ENCODE data around the gene GPD2. TPM values are rescaled to one million over a fixed set of nuclear protein-coding genes. Genes with fewer than 3 reads are reported as not detected.

The GPD2 gene
- polyA plus RNA-seq, 1 donor from 2014 or later, result 3.5 TPM

DNA sequence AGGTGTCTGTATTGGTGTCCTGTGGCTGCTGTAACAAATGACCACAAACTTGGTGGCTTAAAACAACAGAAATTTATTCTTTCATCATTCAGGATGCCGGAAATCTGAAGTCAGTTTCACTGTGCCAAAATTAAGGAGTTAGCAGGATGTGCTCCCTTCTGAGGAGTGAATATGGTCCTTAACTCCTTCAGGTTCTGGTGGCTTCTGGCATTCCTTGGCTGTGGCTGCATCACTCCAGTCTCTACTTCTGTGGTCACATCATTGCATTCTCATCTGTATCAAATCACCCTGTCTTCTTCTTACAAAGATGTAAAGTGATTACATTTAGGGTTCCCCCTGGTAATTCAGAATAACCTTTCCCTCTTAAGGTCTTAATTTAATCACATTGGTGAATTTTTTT is 12.6 kb downstream of the GPD2 start:
- H3K4me3 ChIP-seq (ENCODE audit: low read length), result no peak overlapping the region
- H3K79me2 ChIP-seq (replicated peaks; ENCODE audit: insufficient read depth, low read length), result no peaks in the 10 kb centered on the region
- H3F3A ChIP-seq (ENCODE audit: insufficient read depth, low read length, poor library complexity, severe bottlenecking), result no peaks in the 10 kb centered on the region
- TF ChIP-seq, protein P1, sequence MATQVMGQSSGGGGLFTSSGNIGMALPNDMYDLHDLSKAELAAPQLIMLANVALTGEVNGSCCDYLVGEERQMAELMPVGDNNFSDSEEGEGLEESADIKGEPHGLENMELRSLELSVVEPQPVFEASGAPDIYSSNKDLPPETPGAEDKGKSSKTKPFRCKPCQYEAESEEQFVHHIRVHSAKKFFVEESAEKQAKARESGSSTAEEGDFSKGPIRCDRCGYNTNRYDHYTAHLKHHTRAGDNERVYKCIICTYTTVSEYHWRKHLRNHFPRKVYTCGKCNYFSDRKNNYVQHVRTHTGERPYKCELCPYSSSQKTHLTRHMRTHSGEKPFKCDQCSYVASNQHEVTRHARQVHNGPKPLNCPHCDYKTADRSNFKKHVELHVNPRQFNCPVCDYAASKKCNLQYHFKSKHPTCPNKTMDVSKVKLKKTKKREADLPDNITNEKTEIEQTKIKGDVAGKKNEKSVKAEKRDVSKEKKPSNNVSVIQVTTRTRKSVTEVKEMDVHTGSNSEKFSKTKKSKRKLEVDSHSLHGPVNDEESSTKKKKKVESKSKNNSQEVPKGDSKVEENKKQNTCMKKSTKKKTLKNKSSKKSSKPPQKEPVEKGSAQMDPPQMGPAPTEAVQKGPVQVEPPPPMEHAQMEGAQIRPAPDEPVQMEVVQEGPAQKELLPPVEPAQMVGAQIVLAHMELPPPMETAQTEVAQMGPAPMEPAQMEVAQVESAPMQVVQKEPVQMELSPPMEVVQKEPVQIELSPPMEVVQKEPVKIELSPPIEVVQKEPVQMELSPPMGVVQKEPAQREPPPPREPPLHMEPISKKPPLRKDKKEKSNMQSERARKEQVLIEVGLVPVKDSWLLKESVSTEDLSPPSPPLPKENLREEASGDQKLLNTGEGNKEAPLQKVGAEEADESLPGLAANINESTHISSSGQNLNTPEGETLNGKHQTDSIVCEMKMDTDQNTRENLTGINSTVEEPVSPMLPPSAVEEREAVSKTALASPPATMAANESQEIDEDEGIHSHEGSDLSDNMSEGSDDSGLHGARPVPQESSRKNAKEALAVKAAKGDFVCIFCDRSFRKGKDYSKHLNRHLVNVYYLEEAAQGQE (IDR thresholded peaks at IDR 0.05; ENCODE audit: borderline replicate concordance), result no peak
- TF ChIP-seq, protein P2, sequence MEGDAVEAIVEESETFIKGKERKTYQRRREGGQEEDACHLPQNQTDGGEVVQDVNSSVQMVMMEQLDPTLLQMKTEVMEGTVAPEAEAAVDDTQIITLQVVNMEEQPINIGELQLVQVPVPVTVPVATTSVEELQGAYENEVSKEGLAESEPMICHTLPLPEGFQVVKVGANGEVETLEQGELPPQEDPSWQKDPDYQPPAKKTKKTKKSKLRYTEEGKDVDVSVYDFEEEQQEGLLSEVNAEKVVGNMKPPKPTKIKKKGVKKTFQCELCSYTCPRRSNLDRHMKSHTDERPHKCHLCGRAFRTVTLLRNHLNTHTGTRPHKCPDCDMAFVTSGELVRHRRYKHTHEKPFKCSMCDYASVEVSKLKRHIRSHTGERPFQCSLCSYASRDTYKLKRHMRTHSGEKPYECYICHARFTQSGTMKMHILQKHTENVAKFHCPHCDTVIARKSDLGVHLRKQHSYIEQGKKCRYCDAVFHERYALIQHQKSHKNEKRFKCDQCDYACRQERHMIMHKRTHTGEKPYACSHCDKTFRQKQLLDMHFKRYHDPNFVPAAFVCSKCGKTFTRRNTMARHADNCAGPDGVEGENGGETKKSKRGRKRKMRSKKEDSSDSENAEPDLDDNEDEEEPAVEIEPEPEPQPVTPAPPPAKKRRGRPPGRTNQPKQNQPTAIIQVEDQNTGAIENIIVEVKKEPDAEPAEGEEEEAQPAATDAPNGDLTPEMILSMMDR (IDR thresholded peaks at IDR 0.05; ENCODE audit: poor library complexity, severe bottlenecking), result no peak
- TF ChIP-seq POLR2AphosphoS5 (IDR thresholded peaks at IDR 0.05), result no peak
- no peak for TF ChIP-seq EZH2 (IDR thresholded peaks at IDR 0.05; ENCODE audit: borderline replicate concordance, insufficient read depth, low read length, poor library complexity, severe bottlenecking)
- TF ChIP-seq MXI1 (conservative IDR thresholded peaks at IDR 0.05; ENCODE audit: poor library complexity, severe bottlenecking), result no peak
- no peak for TF ChIP-seq RAD21 (conservative IDR thresholded peaks at IDR 0.05)
- no peak for TF ChIP-seq SMC3 (conservative IDR thresholded peaks at IDR 0.05; ENCODE audit: poor library complexity)
- no peak for TF ChIP-seq EP300 (conservative IDR thresholded peaks at IDR 0.05; ENCODE audit: poor library complexity, severe bottlenecking)
- TF ChIP-seq TAF1 (IDR thresholded peaks at IDR 0.05; ENCODE audit: low read depth), result no peak
- no peaks in the 10 kb centered on the region for H3K27me3 ChIP-seq (ENCODE audit: insufficient read depth, low read depth, low read length)
- H3K9ac ChIP-seq (ENCODE audit: low read length), result no peak overlapping the region
- no peaks in the 10 kb centered on the region for H3K9me2 ChIP-seq (ENCODE audit: insufficient read depth, low read length)
- H3K9me3 ChIP-seq (ENCODE audit: low read length), result peaks cover 5% of the 10 kb centered on the region
- no peak overlapping the region for H3K4me2 ChIP-seq (ENCODE audit: low read length)
- no peak overlapping the region for H3K27ac ChIP-seq (ENCODE audit: low read length)
- no peak overlapping the region for H2AFZ ChIP-seq (ENCODE audit: low read depth, low read length)
- no peaks in the 10 kb centered on the region for H4K20me1 ChIP-seq (ENCODE audit: insufficient read depth)
- no peaks in the 10 kb centered on the region for H3K36me3 ChIP-seq (ENCODE audit: insufficient read depth, low read length)

DNA sequence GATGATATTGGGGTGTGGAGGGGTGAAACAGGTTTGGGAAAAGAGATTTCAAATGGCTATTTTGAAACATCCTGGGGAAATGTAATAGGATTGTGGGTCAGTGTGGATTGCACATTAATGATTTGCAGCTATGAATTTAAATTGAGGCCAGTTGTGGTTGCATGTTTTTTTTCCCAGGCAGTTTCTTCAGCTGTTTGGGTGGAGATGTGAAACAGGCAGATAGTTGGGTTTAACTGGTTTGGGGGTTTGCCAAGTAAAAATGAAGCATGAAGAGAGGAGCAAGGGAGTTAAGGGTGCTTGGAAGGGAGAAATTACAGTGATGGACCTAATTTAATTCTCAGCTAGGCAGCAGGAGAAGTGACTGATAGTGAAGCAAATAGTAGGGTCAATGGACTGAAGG is 16.8 kb downstream of the GPD2 start:
- Histone ChIP-seq H2AFZ (ENCODE audit: low read depth, low read length) (no peak overlapping the region), H3K79me2 (replicated peaks; ENCODE audit: insufficient read depth, low read length) (no peaks in the 10 kb centered on the region), H3K9me3 (ENCODE audit: low read length) (peaks cover 5% of the 10 kb centered on the region), H3K27me3 (ENCODE audit: insufficient read depth, low read depth, low read length) (no peaks in the 10 kb centered on the region), H4K20me1 (ENCODE audit: insufficient read depth) (no peaks in the 10 kb centered on the region), H3K9me2 (ENCODE audit: insufficient read depth, low read length) (no peaks in the 10 kb centered on the region), H3K9ac (ENCODE audit: low read length) (no peak overlapping the region), H3F3A (ENCODE audit: insufficient read depth, low read length, poor library complexity, severe bottlenecking) (no peaks in the 10 kb centered on the region), H3K4me2 (ENCODE audit: low read length) (no peak overlapping the region), H3K4me3 (ENCODE audit: low read length) (no peak overlapping the region), H3K27ac (ENCODE audit: low read length) (no peak overlapping the region), H3K36me3 (ENCODE audit: insufficient read depth, low read length) (no peaks in the 10 kb centered on the region)
- no peak for TF ChIP-seq RAD21 (conservative IDR thresholded peaks at IDR 0.05)
- TF ChIP-seq, protein P2 (IDR thresholded peaks at IDR 0.05; ENCODE audit: poor library complexity, severe bottlenecking), result no peak
